ENCODE data around the gene SNX12.

SNX12 gene

DNA sequence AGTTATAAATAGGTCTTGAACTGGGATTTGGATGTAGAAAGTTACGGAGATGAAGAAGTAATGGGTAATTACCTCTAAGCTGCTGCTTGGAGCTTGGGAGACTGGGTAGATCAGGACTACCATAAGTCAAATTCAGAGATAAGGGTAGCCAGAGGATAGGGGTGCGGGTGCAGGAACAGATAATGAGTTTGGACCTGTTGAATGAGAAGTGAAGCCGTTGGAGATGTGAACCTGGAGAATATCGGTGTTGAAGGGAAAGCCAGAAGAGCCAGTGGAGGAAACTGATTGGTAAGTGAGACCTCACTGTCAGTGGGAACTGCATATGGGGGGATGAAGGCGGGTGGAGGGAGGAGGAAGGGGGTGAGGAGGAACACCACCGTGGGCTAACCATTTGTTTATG is 26.9 kb upstream of the SNX12 start:
- no peak for TF ChIP-seq CTCF (IDR thresholded peaks at IDR 0.05; ENCODE audit: low read depth, low read length)
- H3K4me3 ChIP-seq (ENCODE audit: low read depth, low read length) = peak overlapping the region; percentile 58

GRCh38 chrX:71091263-71091662 is 23.1 kb upstream of the SNX12 start:
- H3K4me3 ChIP-seq (ENCODE audit: low read depth, low read length) = no peak overlapping the region
- no peak for DNase-seq (ENCODE audit: low read depth, low spot score)
- in situ Hi-C loops (cut with HindIII; ENCODE audit: low sequenced_read_pairs) = no loop called here
- TF ChIP-seq CTCF (IDR thresholded peaks at IDR 0.05; ENCODE audit: low read depth, low read length) = no peak

More for the DNA sequence above, 26.9 kb upstream of the SNX12 start:
- DNase-seq (ENCODE audit: low read depth, low spot score) = no peak
- in situ Hi-C loops (cut with HindIII; ENCODE audit: low sequenced_read_pairs) = no loop called here

- in situ Hi-C loops (cut with HindIII; ENCODE audit: low sequenced_read_pairs) = no loop called here
- no peak overlapping the region for H3K4me3 ChIP-seq (ENCODE audit: low read depth, low read length)
- TF ChIP-seq CTCF (IDR thresholded peaks at IDR 0.05; ENCODE audit: low read depth, low read length) = no peak
- no peak for DNase-seq (ENCODE audit: low read depth, low spot score)
Measured at GRCh38 chrX:71085900-71086299, 17.8 kb upstream of the SNX12 start.

DNA sequence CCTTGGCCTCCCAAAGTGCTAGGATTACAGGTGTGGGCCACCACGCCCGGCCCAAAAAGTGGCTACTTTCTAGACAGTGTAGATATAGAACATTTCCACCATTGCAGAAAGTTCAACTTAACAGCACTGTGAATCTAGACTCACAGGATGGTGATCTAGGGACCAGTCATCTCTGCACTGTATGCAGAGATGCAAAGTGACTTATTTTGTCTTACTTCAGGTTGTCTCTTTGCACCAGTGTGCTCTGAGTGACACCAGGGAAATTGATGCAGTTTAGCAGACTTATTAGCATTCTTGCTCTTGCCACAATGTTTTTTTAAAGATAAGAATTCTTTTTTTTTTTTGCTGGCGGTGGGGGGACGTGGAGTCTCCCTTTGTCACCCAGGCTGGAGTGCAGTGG is 14.7 kb upstream of the SNX12 start:
- H3K4me3 ChIP-seq (ENCODE audit: low read depth, low read length) = no peak overlapping the region
- in situ Hi-C loops (cut with HindIII; ENCODE audit: low sequenced_read_pairs) = no loop called here
- no peak for DNase-seq (ENCODE audit: low read depth, low spot score)
- no peak for TF ChIP-seq CTCF (IDR thresholded peaks at IDR 0.05; ENCODE audit: low read depth, low read length)

GRCh38 chrX:71082124-71082647 is 14.1 kb upstream of the SNX12 start:
- no peak overlapping the region for H3K4me3 ChIP-seq (ENCODE audit: low read depth, low read length)
- no peak for TF ChIP-seq CTCF (IDR thresholded peaks at IDR 0.05; ENCODE audit: low read depth, low read length)
- DNase-seq (ENCODE audit: low read depth, low spot score) = no peak
- in situ Hi-C loops (cut with HindIII; ENCODE audit: low sequenced_read_pairs) = no loop called here

GRCh38 chrX:71081330-71082123 is 13.4 kb upstream of the SNX12 start:
- H3K4me3 ChIP-seq (ENCODE audit: low read depth, low read length) = no peak overlapping the region
- in situ Hi-C loops (cut with HindIII; ENCODE audit: low sequenced_read_pairs) = no loop called here
- TF ChIP-seq CTCF (IDR thresholded peaks at IDR 0.05; ENCODE audit: low read depth, low read length) = no peak
- no peak for DNase-seq (ENCODE audit: low read depth, low spot score)
